ENCODE measurements around the gene CTAG1A.
"Not testable (repeated sequence)": the region's sequence is repeated elsewhere in the genome, so short reads cannot be mapped to it uniquely, and the experiment has no call there.

Gene CTAG1A

GRCh38 chrX:154575076-154575475 lies 9.9 kb upstream of the CTAG1A start:
- DNase-seq: not testable (repeated sequence)

GRCh38 chrX:154582994-154583393 lies 1.9 kb upstream of the CTAG1A start:
- DNase-seq: not testable (repeated sequence)

- not testable (repeated sequence) for DNase-seq
Measured at GRCh38 chrX:154590415-154590814, 5.5 kb downstream of the CTAG1A start.

GRCh38 chrX:154592505-154592904 lies 7.6 kb downstream of the CTAG1A start:
- no peak for DNase-seq

- DNase-seq: no peak
Measured at GRCh38 chrX:154593201-154593600, 8.3 kb downstream of the CTAG1A start.

GRCh38 chrX:154594491-154594890 lies 9.6 kb downstream of the CTAG1A start:
- DNase-seq: no peak

- no peak for DNase-seq
Measured at GRCh38 chrX:154595559-154596249, 10.8 kb downstream of the CTAG1A start.

- DNase-seq: no peak
Measured at GRCh38 chrX:154596290-154596929, 11.5 kb downstream of the CTAG1A start.

GRCh38 chrX:154597221-154597620 lies 12.3 kb downstream of the CTAG1A start:
- no peak for DNase-seq

- no peak for DNase-seq
Measured at GRCh38 chrX:154598656-154599055, 13.7 kb downstream of the CTAG1A start.

- DNase-seq: no peak
Measured at GRCh38 chrX:154599531-154599930, 14.6 kb downstream of the CTAG1A start.

- no peak for DNase-seq
Measured at GRCh38 chrX:154600759-154601374, 15.9 kb downstream of the CTAG1A start.

- DNase-seq: no peak
Measured at GRCh38 chrX:154602226-154602625, 17.3 kb downstream of the CTAG1A start.

- no peak for DNase-seq
Measured at GRCh38 chrX:154602766-154603437, 18.0 kb downstream of the CTAG1A start.

GRCh38 chrX:154603438-154604430 lies 18.8 kb downstream of the CTAG1A start:
- DNase-seq: no peak

GRCh38 chrX:154605566-154605965 lies 20.6 kb downstream of the CTAG1A start:
- no peak for DNase-seq

- DNase-seq: no peak
Measured at GRCh38 chrX:154607370-154607769, 22.4 kb downstream of the CTAG1A start.

GRCh38 chrX:154607976-154608375 lies 23.0 kb downstream of the CTAG1A start:
- DNase-seq: not testable (repeated sequence)

- not testable (repeated sequence) for DNase-seq
Measured at GRCh38 chrX:154608823-154609222, 23.9 kb downstream of the CTAG1A start.

GRCh38 chrX:154611146-154611545 lies 26.2 kb downstream of the CTAG1A start:
- DNase-seq: not testable (repeated sequence)

GRCh38 chrX:154613586-154613985 lies 28.7 kb downstream of the CTAG1A start:
- not testable (repeated sequence) for DNase-seq

- not testable (repeated sequence) for DNase-seq
Measured at GRCh38 chrX:154619182-154619581, 34.2 kb downstream of the CTAG1A start, which contains the start of gene CTAG1B. CTAG1B (minus strand) TSS chrX:154619282; CDS start chrX:154619218, 64 bp downstream.

Data from activated CD4-positive, alpha-beta T cell treated with anti-CD3 and anti-CD28 coated beads, Interleukin-10, Interleukin-2, amounts not matched to agents 100 ng/mL and 50 ng/mL, durations not matched to agents 16 hours and 8 hours (primary cell).